Measurements from ENCODE around the gene SCYL3.
"Not testable (repeated sequence)": the region's sequence is repeated elsewhere in the genome, so short reads cannot be mapped to it uniquely, and the experiment has no call there.

SCYL3 gene

DNA sequence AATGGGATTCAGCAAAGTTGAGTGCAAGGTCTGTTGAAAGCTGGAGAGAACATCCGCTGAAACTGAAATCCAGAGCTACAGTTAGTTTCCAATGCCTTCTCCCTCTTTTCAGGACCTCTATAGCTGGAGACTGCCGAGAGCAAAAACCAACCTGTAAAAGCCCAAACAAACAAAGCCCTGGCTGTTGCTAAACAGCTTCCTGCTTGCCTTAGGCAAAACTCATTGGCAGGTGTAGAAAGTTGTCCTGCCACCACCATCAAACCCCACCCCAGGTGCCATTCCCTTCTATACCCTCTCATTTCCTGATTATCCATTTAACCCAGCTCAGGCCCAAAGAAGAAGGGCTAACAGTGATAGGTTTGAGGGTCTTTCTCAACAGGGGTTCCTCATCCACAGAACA lies 24.7 kb downstream of the SCYL3 start:
- no peak for DNase-seq

DNA sequence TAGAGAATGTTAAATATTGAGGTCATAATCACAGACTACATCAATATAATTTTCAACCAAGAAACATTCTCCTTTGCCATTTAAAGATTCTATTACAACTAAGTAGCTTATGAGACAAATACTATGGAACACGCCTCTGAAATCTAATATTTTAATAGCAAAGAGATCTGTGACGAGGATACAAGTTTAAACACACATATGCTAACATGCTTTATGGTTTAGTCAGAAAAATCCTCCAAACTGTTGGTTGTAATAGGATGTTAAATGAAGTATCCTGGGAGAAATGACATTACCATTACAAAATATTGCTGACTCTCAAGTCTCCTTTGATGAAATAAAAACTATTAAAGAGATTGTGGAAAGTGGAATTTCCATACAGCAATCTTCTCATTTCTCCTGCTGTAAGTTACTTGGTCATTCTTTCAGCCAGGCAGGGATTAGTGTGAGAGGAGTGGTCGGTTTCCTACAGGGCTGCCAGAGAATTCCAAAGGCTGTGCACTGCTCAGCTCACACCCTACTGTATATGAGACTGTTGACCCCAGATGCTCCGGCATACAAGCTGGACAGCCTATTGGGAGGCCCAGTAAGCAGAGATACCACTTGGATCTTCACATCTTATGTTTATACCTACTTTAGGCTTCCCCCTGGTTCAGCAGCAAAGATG lies 26.6 kb downstream of the SCYL3 start:
- DNase-seq: no peak

DNA sequence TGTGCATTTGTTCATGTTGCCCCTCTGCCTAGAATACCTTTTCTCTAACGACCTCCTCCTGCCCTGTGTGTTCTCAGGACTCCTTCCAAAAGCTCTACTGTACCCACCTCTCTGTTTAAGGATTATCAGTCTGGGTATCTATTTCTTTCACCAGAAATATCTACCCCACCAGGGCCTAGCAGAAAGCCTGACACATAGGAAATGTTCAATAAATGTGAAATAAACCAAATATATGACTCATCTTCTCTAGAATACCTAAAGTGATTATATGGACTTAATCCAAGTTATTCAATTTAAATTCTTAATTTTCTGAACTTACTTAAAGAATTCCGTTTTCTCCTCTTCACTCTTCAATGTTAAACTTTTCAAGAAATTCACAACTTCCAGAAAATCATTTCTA lies 27.1 kb downstream of the SCYL3 start:
- no peak for DNase-seq

DNA sequence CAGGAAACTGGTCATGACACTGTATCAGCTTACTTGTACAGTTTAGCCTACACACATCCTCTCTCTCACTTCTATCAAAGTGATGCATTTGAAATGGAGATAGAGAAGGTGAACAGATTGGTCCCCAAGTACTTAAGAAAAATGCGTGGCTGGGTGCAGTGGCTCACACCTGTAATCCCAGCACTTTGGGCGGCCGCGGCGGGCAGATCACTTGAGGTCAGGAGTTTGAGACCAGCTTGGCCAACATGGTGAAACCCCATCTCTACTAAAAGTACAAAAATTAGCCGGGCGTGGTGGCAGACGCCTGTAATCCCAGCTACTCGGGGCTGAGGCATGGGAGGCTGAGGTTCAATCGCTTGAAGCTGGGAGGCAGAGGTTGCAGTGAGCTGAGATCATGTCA lies 29.2 kb downstream of the SCYL3 start:
- DNase-seq: not testable (repeated sequence)

- DNase-seq: no peak
These were observed 32.9 kb downstream of the SCYL3 start for GRCh38 chr1:169860750-169861149.

DNA sequence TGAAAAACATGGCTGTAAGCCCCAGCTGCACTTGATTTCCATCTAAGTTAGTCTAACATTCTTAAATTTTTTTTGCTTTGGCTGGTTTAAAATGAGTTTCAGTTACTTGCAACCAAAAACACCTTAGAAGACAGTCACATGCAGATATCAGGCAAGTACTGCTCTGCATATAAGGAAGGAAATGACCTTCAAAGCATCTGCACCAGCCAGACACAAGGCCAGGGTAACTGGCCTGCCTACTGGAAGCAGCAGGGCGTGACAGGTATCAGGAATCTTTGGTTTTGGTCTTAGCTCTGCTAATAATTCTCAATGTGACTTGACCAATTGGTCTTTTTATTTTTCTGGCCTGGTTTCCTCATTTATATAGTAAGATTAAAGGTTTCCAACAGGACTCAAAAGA lies 33.5 kb downstream of the SCYL3 start:
- DNase-seq: no peak

GRCh38 chr1:169859001-169859400 lies 34.7 kb downstream of the SCYL3 start:
- DNase-seq: no peak

- DNase-seq: no peak
These were observed 35.2 kb downstream of the SCYL3 start for GRCh38 chr1:169858467-169858866.

DNA sequence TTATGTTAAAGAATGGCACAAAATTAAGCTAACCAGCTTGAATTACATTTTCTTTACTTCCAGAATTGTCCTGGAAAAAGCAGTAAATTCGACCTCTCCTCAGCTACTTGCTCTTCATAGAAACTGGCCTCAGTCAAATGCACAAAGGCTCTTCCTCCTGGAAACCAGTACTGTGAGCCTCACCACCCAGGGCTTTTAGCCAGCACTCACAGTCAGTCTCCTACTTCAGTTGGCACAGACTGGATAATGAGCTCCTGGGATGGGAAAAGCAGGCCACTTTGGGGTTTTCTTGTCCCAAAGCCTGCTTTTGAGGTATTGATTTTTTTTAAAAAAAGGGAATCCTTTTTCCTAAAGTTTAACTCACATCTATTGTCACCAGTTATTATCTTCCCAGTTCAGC lies 40.4 kb downstream of the SCYL3 start:
- DNase-seq: no peak

DNA sequence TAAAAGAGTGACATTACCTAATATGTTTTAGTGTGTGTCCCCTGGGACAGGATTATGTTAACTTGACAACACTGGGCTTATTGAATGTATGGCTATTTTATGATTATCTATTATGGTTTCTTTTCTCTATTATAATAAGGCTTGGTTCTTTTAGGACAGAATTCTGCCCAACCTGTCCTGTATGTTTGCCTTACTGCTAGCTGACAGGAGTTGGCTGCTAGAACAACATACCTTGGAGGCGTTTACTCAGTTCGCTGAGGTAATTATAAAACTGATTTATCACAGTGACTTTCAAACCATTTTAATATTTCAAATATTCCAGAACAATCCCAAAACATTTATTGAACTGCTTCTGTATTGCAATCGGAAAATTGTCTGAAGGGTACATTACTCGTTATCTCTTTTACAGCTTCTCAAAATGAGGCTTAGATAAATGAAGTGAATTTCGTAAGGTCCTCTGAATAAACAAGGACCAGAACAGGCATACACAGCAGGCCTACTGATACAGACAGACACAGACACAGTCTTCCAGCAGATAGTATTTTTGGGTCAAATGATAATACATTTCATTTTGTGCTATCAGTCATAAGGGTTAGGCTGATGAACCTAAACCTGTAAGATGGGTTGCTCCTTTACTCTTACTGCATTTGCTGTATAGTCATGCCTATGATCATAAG lies 44.2 kb downstream of the SCYL3 start:
- DNase-seq: no peak

DNA sequence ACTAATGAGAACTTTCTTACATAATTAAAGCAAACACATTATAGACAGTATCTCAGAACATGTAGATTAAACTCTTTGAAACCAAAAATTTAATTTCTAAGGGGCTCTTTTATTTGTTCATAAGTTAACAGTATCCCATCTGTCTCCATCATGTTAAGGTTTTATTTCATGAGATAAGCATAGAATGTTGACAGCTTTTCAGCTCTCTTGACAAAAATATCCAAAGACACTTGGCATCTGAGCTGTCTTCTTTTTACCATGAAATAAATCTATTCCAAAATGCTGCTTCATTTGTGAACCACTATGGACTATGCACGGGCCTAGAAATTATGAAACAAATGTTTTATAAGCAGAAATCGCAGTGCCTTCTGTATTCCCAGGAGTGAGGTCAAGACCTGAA lies 45.2 kb downstream of the SCYL3 start:
- no peak for DNase-seq

- no peak for DNase-seq
These were observed 48.6 kb downstream of the SCYL3 start for GRCh38 chr1:169844941-169845608.

DNA sequence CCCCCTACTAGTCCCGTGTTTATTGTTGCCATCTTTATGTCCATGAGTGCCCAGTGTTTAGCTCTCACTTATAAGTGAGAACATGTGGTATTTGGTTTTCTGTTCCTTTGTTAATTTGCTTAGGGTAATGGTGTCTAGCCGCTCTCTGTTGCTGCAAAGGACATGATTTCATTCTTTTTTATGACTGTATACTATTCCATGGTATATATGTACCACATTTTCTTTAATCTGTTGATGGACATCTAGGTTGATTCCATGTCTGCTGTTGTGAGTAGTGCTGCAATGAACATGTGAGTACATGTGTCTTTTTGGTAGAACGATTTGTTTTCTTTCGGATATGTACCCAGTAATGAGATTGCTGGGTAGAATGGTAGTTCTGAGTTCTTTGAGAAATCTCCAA lies 54.8 kb downstream of the SCYL3 start:
- DNase-seq: no peak

- no peak for DNase-seq
These were observed 57.5 kb downstream of the SCYL3 start for GRCh38 chr1:169836198-169836597.

DNA sequence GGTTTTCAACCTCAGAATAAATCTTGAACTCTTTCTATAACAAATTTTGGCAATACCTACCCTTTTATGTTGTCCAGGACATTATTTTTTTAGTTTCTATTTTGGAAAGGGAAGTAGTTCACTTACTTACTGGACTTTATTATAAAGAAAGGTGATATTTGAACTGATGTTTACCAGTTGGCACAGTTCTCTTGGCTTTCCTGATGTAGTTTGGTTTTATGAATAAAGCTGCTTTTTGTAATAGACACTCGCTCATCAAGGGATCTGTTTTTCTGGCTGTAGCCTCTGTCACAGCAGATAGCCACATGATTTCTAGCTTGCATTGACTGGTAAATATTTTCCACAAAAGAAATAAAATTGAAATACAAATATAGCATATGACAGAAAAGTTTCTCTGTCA lies 58.0 kb downstream of the SCYL3 start:
- no peak for DNase-seq

DNA sequence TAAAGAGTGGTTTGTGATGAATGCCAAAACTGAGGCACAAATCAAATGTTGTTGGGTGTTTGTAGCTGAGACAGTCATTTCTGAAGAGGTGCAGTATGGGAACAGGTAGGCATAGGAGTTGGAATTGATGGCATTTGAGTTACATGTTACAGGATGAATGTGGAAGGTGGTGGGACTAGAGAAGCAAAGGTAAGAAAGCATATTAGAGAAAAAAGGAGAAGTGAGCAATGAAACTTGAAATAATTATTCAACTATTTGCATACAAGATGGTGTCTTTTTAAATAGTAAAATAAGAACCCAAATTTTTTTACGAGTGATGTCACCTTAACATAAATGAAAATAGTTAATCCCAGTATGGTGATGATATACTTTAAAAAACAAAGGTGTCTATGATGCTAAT lies 58.8 kb downstream of the SCYL3 start:
- DNase-seq: no peak

GRCh38 chr1:169833179-169833901 lies 60.4 kb downstream of the SCYL3 start:
- DNase-seq: no peak

GRCh38 chr1:169829671-169830070 lies 64.0 kb downstream of the SCYL3 start:
- no peak for DNase-seq

DNA sequence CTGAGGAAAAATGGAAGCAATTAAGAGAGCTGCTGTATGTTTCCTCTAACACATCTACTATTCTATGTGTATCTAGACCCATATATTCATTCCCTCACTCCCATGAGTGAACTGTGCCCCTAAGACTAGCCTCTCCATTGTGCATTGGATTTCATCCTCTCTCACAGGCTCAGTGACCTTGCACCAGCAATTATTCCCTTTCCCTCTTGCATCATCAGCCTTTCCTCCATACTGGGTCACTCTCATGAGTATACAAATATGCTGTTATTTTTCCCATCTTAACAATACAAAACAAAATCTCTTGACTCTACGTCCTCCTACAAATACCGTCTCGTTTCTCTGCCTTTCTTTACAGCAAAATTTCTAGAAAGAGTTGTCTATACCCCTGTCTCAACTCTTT lies 69.5 kb downstream of the SCYL3 start:
- no peak for DNase-seq

DNA sequence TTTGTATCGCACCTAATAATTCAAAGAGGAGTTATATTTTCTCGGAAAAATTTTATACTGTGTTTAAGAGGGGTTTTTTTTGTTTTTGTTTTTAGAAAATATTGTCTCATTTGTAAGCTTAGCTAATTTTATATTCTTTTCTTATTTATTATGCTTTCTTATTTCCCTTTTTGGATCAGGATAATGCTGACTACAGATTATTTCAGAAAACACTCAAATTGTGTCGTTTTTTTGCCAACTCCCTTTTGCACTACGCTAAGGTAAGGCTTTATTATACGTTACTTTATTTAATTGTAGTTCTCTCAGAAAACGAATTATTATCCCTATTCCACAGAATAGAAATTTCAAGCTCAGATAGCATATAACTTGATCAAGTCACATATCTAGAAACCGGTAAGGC lies 72.2 kb downstream of the SCYL3 start:
- DNase-seq: no peak

DNA sequence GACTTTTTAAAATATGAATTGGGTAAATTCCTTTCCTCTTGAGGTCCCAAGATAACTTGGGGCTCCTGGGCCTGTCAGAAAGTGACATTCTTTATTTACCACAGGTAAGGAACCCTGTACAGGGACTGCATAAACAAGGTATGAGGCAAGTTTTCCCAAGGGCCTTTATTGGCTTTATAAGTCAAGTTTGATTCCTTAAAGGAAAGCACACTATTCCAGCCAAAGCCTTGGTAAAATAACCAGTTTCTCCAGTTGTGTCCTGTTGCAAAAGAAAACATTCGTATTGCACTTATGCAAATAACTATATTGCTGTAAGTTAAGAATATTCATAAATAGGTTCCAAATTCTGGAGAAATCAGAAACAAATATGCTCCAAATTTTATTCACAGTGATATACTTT lies 77.1 kb downstream of the SCYL3 start:
- DNase-seq: no peak

GRCh38 chr1:169814265-169814664 lies 79.4 kb downstream of the SCYL3 start:
- no peak for DNase-seq

DNA sequence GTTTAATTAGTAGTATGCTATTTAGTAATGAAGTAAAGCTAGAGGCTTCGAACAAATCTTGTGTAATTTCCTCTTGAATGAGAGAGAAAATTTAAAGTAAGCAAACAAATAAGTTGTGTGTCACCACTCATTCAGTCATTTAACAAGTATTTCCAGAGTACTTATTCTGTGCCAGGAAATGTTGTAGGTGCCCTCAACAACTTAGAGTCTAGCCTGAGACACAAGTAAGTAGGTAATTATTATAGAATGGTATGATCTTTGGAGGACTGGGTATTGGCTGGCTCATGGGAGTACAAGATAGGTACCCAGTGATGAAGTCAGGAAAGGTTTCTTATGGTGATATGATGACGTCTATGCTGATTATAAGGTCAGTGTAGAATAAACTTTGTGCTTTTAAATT lies 81.6 kb downstream of the SCYL3 start:
- DNase-seq: no peak
